Loucy (cell line): ENCODE results near the gene LRRC4C.

ENCODE experiments used
- H2AFZ ChIP-seq: fragments of 200-600 bp; sonication (generic); 2 replicates; pipeline ENCODE4 v1.6.0; 2016; ENCODE audit warnings: antibody characterized with exemption, mild to moderate bottlenecking, low read length, moderate library complexity
- H3F3A ChIP-seq: fragments of 200-600 bp; 2 replicates; pipeline ENCODE4 v1.6.0; 2016; ENCODE audit warnings: antibody characterized with exemption, low read depth, mild to moderate bottlenecking
- H3K27me3 ChIP-seq: fragments of 200-600 bp; sonication (generic); 2 replicates; pipeline ENCODE4 v1.6.1; 2014; ENCODE audit warnings: low read length, mild to moderate bottlenecking; ENCODE audit not compliant: insufficient read depth, poor library complexity, severe bottlenecking
- H3K36me3 ChIP-seq: fragments of 200-600 bp; sonication (generic); 2 replicates; pipeline ENCODE4 v1.6.1; 2016; ENCODE audit warnings: low read length; ENCODE audit not compliant: insufficient read depth
- H3K4me1 ChIP-seq: fragments of 200-600 bp; sonication (generic); 2 replicates; pipeline ENCODE4 v1.5.1; 2014; ENCODE audit warnings: low read length, mild to moderate bottlenecking; ENCODE audit not compliant: insufficient read depth, poor library complexity, severe bottlenecking
- H3K4me2 ChIP-seq: fragments of 200-600 bp; sonication (generic); 2 replicates; pipeline ENCODE4 v1.6.0; 2014; ENCODE audit warnings: antibody characterized with exemption, low read length, low read depth, mild to moderate bottlenecking; ENCODE audit not compliant: poor library complexity, severe bottlenecking
- H3K4me3 ChIP-seq: fragments of 200-600 bp; sonication (generic); 2 replicates; pipeline ENCODE4 v1.5.1; 2014; ENCODE audit warnings: low read length, mild to moderate bottlenecking, mixed read lengths; ENCODE audit not compliant: poor library complexity, severe bottlenecking
- H3K79me2 ChIP-seq: fragments of 200-600 bp; sonication (generic); 2 replicates; pipeline ENCODE4 v1.6.1; 2014; ENCODE audit warnings: low read length; ENCODE audit not compliant: insufficient read depth
- H3K9ac ChIP-seq: fragments of 200-600 bp; sonication (generic); 2 replicates; pipeline ENCODE4 v1.6.0; 2014; ENCODE audit warnings: mild to moderate bottlenecking, low read depth, low read length, moderate library complexity; ENCODE audit not compliant: poor library complexity, severe bottlenecking
- H3K9me2 ChIP-seq: fragments of 200-600 bp; sonication (generic); replicated peaks from 2 replicates; pipeline ENCODE4 v1.6.1; 2016; ENCODE audit warnings: low read depth, low read length, mixed read lengths
- H3K9me3 ChIP-seq: fragments of 200-600 bp; sonication (generic); 2 replicates; pipeline ENCODE4 v1.6.1; 2014; ENCODE audit warnings: mild to moderate bottlenecking, antibody characterized with exemption, low read length, low read depth; ENCODE audit not compliant: insufficient read depth
- H4K20me1 ChIP-seq: fragments of 200-600 bp; sonication (generic); 2 replicates; pipeline ENCODE4 v1.6.0; 2014; ENCODE audit warnings: antibody characterized with exemption, low read length, mild to moderate bottlenecking; ENCODE audit not compliant: insufficient read depth, poor library complexity, severe bottlenecking
- CTCF ChIP-seq: fragments of 200-600 bp; sonication (generic); conservative IDR thresholded peaks from 2 replicates; pipeline ENCODE4 v1.5.1; 2014; ENCODE audit warnings: mild to moderate bottlenecking, antibody characterized with exemption, low read length
- EZH2phosphoT487 ChIP-seq: fragments of 200-600 bp; IDR thresholded peaks from 2 replicates; pipeline ENCODE4 v1.6.1; 2018; ENCODE audit warnings: antibody characterized with exemption, mild to moderate bottlenecking, moderate library complexity, borderline replicate concordance

LRRC4C gene

GRCh38 chr11:41333357-41333756 lies 126.1 kb downstream of the LRRC4C start:
- TF ChIP-seq CTCF, result no peak
- TF ChIP-seq EZH2phosphoT487, result no peak
- H3K4me1 ChIP-seq, result no peaks in the 10 kb centered on the region
- no peak overlapping the region for H3K4me2 ChIP-seq
- H4K20me1 ChIP-seq, result no peaks in the 10 kb centered on the region
- no peaks in the 10 kb centered on the region for H3K36me3 ChIP-seq
- H3K9ac ChIP-seq, result no peak overlapping the region
- H3K9me3 ChIP-seq, result no peaks in the 10 kb centered on the region
- no peaks in the 10 kb centered on the region for H3K27me3 ChIP-seq
- H3K79me2 ChIP-seq, result no peaks in the 10 kb centered on the region
- H2AFZ ChIP-seq, result no peak overlapping the region
- H3F3A ChIP-seq, result no peaks in the 10 kb centered on the region
- no peak overlapping the region for H3K4me3 ChIP-seq
- no peaks in the 10 kb centered on the region for H3K9me2 ChIP-seq

GRCh38 chr11:41328324-41328723 lies 131.1 kb downstream of the LRRC4C start:
- no peaks in the 10 kb centered on the region for H3K36me3 ChIP-seq
- H3K4me1 ChIP-seq, result no peaks in the 10 kb centered on the region
- no peak overlapping the region for H3K4me2 ChIP-seq
- no peaks in the 10 kb centered on the region for H3K9me3 ChIP-seq
- no peaks in the 10 kb centered on the region for H3K79me2 ChIP-seq
- H3K27me3 ChIP-seq, result no peaks in the 10 kb centered on the region
- H3F3A ChIP-seq, result no peaks in the 10 kb centered on the region
- H2AFZ ChIP-seq, result no peak overlapping the region
- H4K20me1 ChIP-seq, result no peaks in the 10 kb centered on the region
- no peaks in the 10 kb centered on the region for H3K9me2 ChIP-seq
- no peak overlapping the region for H3K4me3 ChIP-seq
- H3K9ac ChIP-seq, result no peak overlapping the region
- TF ChIP-seq EZH2phosphoT487 (no peak), CTCF (no peak)

- Histone ChIP-seq H3F3A (no peaks in the 10 kb centered on the region), H3K9me3 (no peaks in the 10 kb centered on the region), H4K20me1 (no peaks in the 10 kb centered on the region), H3K9ac (no peak overlapping the region), H3K9me2 (no peaks in the 10 kb centered on the region), H3K36me3 (no peaks in the 10 kb centered on the region), H3K4me2 (no peak overlapping the region), H3K4me1 (no peaks in the 10 kb centered on the region), H3K79me2 (no peaks in the 10 kb centered on the region), H3K4me3 (no peak overlapping the region), H3K27me3 (no peaks in the 10 kb centered on the region), H2AFZ (no peak overlapping the region)
- TF ChIP-seq EZH2phosphoT487 (no peak), CTCF (no peak)
Observed at GRCh38 chr11:41323446-41323845, 136.0 kb downstream of the LRRC4C start.
